Tibial nerve (tissue), 4 donors: ENCODE results near the gene POLH. TPM values are rescaled to one million over a fixed set of nuclear protein-coding genes. Genes with fewer than 3 reads are reported as not detected.
"Not testable (repeated sequence)": the region's sequence is repeated elsewhere in the genome, so short reads cannot be mapped to it uniquely, and the experiment has no call there.

Source experiments
- DNase-seq, 2 donors: peaks; one replicate each; pipeline ENCODE4 v3.0.0-alpha.2; 2019; ENCODE audit warnings: low spot score in 2 of 2
- H3K27ac ChIP-seq, 4 donors: fragments of 200-600 bp; sonication (generic) in 3 of 4; one replicate each; pipeline ENCODE4 v1.5.1; 2017 to 2019; ENCODE audit warnings: mild to moderate bottlenecking in 1 of 4
- H3K27me3 ChIP-seq, 2 donors: fragments of 200-600 bp; sonication (generic) in 1 of 2; one replicate each; pipeline versions ENCODE4 v1.5.1 to v1.6.0; 2017 to 2019
- H3K36me3 ChIP-seq, 3 donors: fragments of 200-600 bp; sonication (generic); one replicate each; pipeline ENCODE4 v1.5.1; 2018 to 2019
- H3K4me1 ChIP-seq, 4 donors: fragments of 200-600 bp; sonication (generic) in 3 of 4; one replicate each; pipeline ENCODE4 v1.5.1; 2017 to 2019
- H3K4me3 ChIP-seq, 4 donors: fragments of 200-600 bp; sonication (generic) in 3 of 4; one replicate each; pipeline ENCODE4 v1.5.1; 2017 to 2019; ENCODE audit warnings: mild to moderate bottlenecking in 1 of 4, moderate library complexity in 1 of 4
- H3K9me3 ChIP-seq, 4 donors: fragments of 200-600 bp; sonication (generic) in 3 of 4; one replicate each; pipeline ENCODE4 v1.5.1; 2017 to 2019
- CTCF ChIP-seq, 5 experiments: fragments of 200-600 bp in 3 of 5; fragments of 450-650 bp in 2 of 5; sonication (generic) in 3 of 5; IDR thresholded peaks; one replicate each; pipeline ENCODE4 v1.5.1; 2016 to 2019; ENCODE audit warnings: antibody characterized with exemption in 5 of 5, mild to moderate bottlenecking in 3 of 5, moderate library complexity in 2 of 5
- EP300 ChIP-seq, 2 donors: sonication (generic); formaldehyde crosslinking; IDR thresholded peaks; one replicate each; pipeline ENCODE4 v1.6.1; 2017; ENCODE audit warnings: antibody characterized with exemption in 2 of 2, mild to moderate bottlenecking in 1 of 2
- POLR2A ChIP-seq, 2 donors: fragments of 450-650 bp; IDR thresholded peaks; one replicate each; pipeline ENCODE4 v1.6.1; 2017; ENCODE audit warnings: antibody characterized with exemption in 2 of 2, mild to moderate bottlenecking in 2 of 2, moderate library complexity in 2 of 2
- WGBS, 2 donors: methylation state at CpG; one replicate each; pipeline ENCODE4 v1.1.5; 2018; 5-methylcytosine and 5-hydroxymethylcytosine counted together
- total RNA-seq, 4 donors: library from RNA; depleted of rRNA; stranded (reverse); fragments of >200 nt; gene quantifications; one replicate each; pipeline ENCODE4 v1.1.0, GENCODE V29; 2016

POLH gene
- total RNA-seq, 4 donors from 2014 or later, result 6.0 to 9.2 (median 8.5) TPM

- Histone ChIP-seq H3K36me3 (peaks cover 2 to 100% (median 6%) of the 10 kb centered on the region in 3 donors), H3K27me3 (no peaks in the 10 kb centered on the region), H3K27ac (no peak overlapping the region), H3K4me1 (no peaks in the 10 kb centered on the region), H3K4me3 (no peak overlapping the region), H3K9me3 (no peaks in the 10 kb centered on the region)
- DNase-seq, result no peak
- TF ChIP-seq POLR2A (IDR thresholded peaks at IDR 0.05) (no peak), EP300 (IDR thresholded peaks at IDR 0.05) (no peak), CTCF (IDR thresholded peaks at IDR 0.05) (no peak)
- 61 to 63% methylated on average over 4 of the region's 4 CpGs for WGBS, 2 donors
Measured at GRCh38 chr6:43544461-43544860, 31.5 kb upstream of the POLH start.

- Histone ChIP-seq H3K4me1 (no peaks in the 10 kb centered on the region), H3K27ac (no peak overlapping the region), H3K4me3 (no peak overlapping the region), H3K36me3 (peaks cover 2 to 100% (median 16%) of the 10 kb centered on the region in 3 donors), H3K9me3 (no peaks in the 10 kb centered on the region), H3K27me3 (no peaks in the 10 kb centered on the region)
- WGBS, 2 donors, result 90 to 93% methylated on average over 3 of the region's 3 CpGs
- no peak for DNase-seq
- TF ChIP-seq CTCF (IDR thresholded peaks at IDR 0.05) (no peak), EP300 (IDR thresholded peaks at IDR 0.05) (no peak), POLR2A (IDR thresholded peaks at IDR 0.05) (no peak)
Measured at GRCh38 chr6:43547222-43547621, 28.8 kb upstream of the POLH start.

- H3K36me3 ChIP-seq, result peaks cover 0 to 100% (median 12%) of the 10 kb centered on the region in 3 donors
- not testable (repeated sequence) for H3K27me3 ChIP-seq, DNase-seq, H3K27ac ChIP-seq, H3K9me3 ChIP-seq, H3K4me3 ChIP-seq, H3K4me1 ChIP-seq
- WGBS, 2 donors, result 96 to 99% methylated on average over 7 of the region's 7 CpGs
Measured at GRCh38 chr6:43557620-43558019, 18.4 kb upstream of the POLH start.

GRCh38 chr6:43559328-43559727 is 16.7 kb upstream of the POLH start:
- Histone ChIP-seq H3K36me3 (peaks cover 0 to 100% (median 17%) of the 10 kb centered on the region in 3 donors), H3K27me3 (no peaks in the 10 kb centered on the region), H3K9me3 (no peaks in the 10 kb centered on the region), H3K4me3 (no peak overlapping the region), H3K4me1 (no peaks in the 10 kb centered on the region), H3K27ac (no peak overlapping the region)
- DNase-seq, result no peak
- no peak for TF ChIP-seq EP300 (IDR thresholded peaks at IDR 0.05)
- no peak for TF ChIP-seq CTCF (IDR thresholded peaks at IDR 0.05)
- TF ChIP-seq POLR2A (IDR thresholded peaks at IDR 0.05), result no peak

GRCh38 chr6:43570876-43571441 is 5.0 kb upstream of the POLH start:
- H3K36me3 ChIP-seq, result peaks cover 0 to 62% (median 0%) of the 10 kb centered on the region in 3 donors
- TF ChIP-seq CTCF (IDR thresholded peaks at IDR 0.05) (no peak), POLR2A (IDR thresholded peaks at IDR 0.05) (no peak), EP300 (IDR thresholded peaks at IDR 0.05) (no peak)
- H3K9me3 ChIP-seq, result no peaks in the 10 kb centered on the region
- no peaks in the 10 kb centered on the region for H3K27me3 ChIP-seq
- H3K27ac ChIP-seq, result no peak overlapping the region
- 91 to 92% methylated on average over 5 of the region's 5 CpGs for WGBS, 2 donors
- H3K4me3 ChIP-seq, result no peak overlapping the region
- DNase-seq, result no peak
- peaks cover 0 to 18% (median 3%) of the 10 kb centered on the region in 4 donors for H3K4me1 ChIP-seq

GRCh38 chr6:43572015-43572414 is 4.0 kb upstream of the POLH start:
- Histone ChIP-seq H3K4me3 (no peak overlapping the region), H3K27ac (no peak overlapping the region), H3K9me3 (no peaks in the 10 kb centered on the region), H3K27me3 (no peaks in the 10 kb centered on the region), H3K4me1 (peaks cover 0 to 24% (median 5%) of the 10 kb centered on the region in 4 donors), H3K36me3 (peaks cover 0 to 53% (median 0%) of the 10 kb centered on the region in 3 donors)
- 95% methylated on average over 4 of the region's 4 CpGs for WGBS, 2 donors
- TF ChIP-seq POLR2A (IDR thresholded peaks at IDR 0.05) (no peak), EP300 (IDR thresholded peaks at IDR 0.05) (no peak), CTCF (IDR thresholded peaks at IDR 0.05) (no peak)
- no peak for DNase-seq
